GM21619 (cell line): ENCODE measurements around the gene DALRD3.

Experiments
- ATAC-seq: cut with Tn5 transposase; IDR thresholded peaks from one replicate; pipeline ENCODE4 v1.9.1; 2021; ENCODE audit not compliant: unreplicated experiment

Gene DALRD3

GRCh38 chr3:49017971-49018706, at the start of gene DALRD3:
DALRD3 (minus strand) TSS chr3:49018580; CDS start chr3:49018564, 16 bp downstream.
- ATAC-seq, result no peak

GRCh38 chr3:49058011-49058410, 39.6 kb upstream of the DALRD3 start:
- no peak for ATAC-seq

GRCh38 chr3:49057268-49057667, 38.9 kb upstream of the DALRD3 start:
- no peak for ATAC-seq

GRCh38 chr3:49054344-49054862, 36.0 kb upstream of the DALRD3 start:
- no peak for ATAC-seq

GRCh38 chr3:49053543-49053942, 35.2 kb upstream of the DALRD3 start:
- ATAC-seq, result no peak

- ATAC-seq, result no peak
Observed at GRCh38 chr3:49035281-49035680, 16.9 kb upstream of the DALRD3 start.

GRCh38 chr3:49034650-49035049, 16.3 kb upstream of the DALRD3 start:
- no peak for ATAC-seq

- no peak for ATAC-seq
Observed at GRCh38 chr3:49032646-49033304, 14.4 kb upstream of the DALRD3 start.

GRCh38 chr3:49030321-49030720, 11.9 kb upstream of the DALRD3 start:
- ATAC-seq, result no peak

- ATAC-seq, result no peak
Observed at GRCh38 chr3:49029563-49029884, 11.1 kb upstream of the DALRD3 start.

GRCh38 chr3:49028673-49029562, 10.5 kb upstream of the DALRD3 start, which contains the start of gene IMPDH2:
IMPDH2 (minus strand) TSS chr3:49029398; CDS start chr3:49029350, 48 bp downstream.
- peak; percentile 81 for ATAC-seq

GRCh38 chr3:49028298-49028672, 9.9 kb upstream of the DALRD3 start:
- no peak for ATAC-seq

- ATAC-seq, result no peak
Observed at GRCh38 chr3:49027634-49028033, 9.3 kb upstream of the DALRD3 start.

- no peak for ATAC-seq
Observed at GRCh38 chr3:49026536-49026935, 8.2 kb upstream of the DALRD3 start.

- no peak for ATAC-seq
Observed at GRCh38 chr3:49025793-49026520, 7.6 kb upstream of the DALRD3 start.

- ATAC-seq, result no peak
Observed at GRCh38 chr3:49025005-49025792, 6.8 kb upstream of the DALRD3 start.

GRCh38 chr3:49024449-49024848, 6.1 kb upstream of the DALRD3 start:
- ATAC-seq, result no peak

GRCh38 chr3:49023775-49024174, 5.4 kb upstream of the DALRD3 start:
- no peak for ATAC-seq

- ATAC-seq, result no peak
Observed at GRCh38 chr3:49022688-49023171, 4.3 kb upstream of the DALRD3 start.
